H1 (cell line): Measurements from ENCODE around the gene CNGB1. TPM values are rescaled to one million over a fixed set of nuclear protein-coding genes. Genes with fewer than 3 reads are reported as not detected.

Experiments
- CTCF ChIA-PET: fragments of 300-600 bp; sonication (Branson Sonifier 250); formaldehyde crosslinking; loops from one replicate; lab custom pipeline; 2021; ENCODE audit not compliant: partially characterized antibody; lab: Charles Lee
- POLR2A ChIA-PET: fragments of 300-600 bp; sonication (Branson Sonifier 250); formaldehyde crosslinking; loops from one replicate; lab custom pipeline; 2021; ENCODE audit warnings: inconsistent platforms; ENCODE audit not compliant: partially characterized antibody; lab: Charles Lee
- DNase-seq, 2 experiments: peaks; one replicate each; pipeline versions ENCODE4 v3.0.0 to v3.0.0-alpha.2; 2010 to 2022; ENCODE audit warnings: low spot score in 2 of 2, low read depth in 1 of 2, mixed read lengths in 1 of 2
- FAIRE-seq: peaks from 2 replicates; lab custom pipeline; 2011; peaks lifted over from hg19 to GRCh38; lab: Jason Lieb, UNC
- H2AFZ ChIP-seq: 2 replicates; pipeline ENCODE4 v1.8.1; 2012; ENCODE audit warnings: low read length, inconsistent platforms
- H2AK5ac ChIP-seq: 2 replicates; pipeline ENCODE4 v1.6.1; 2013; ENCODE audit warnings: low read depth, low read length
- H2BK120ac ChIP-seq: replicated peaks from 2 replicates; pipeline ENCODE3; 2013; ENCODE audit warnings: low read depth, low read length, inconsistent platforms
- H2BK12ac ChIP-seq: 2 replicates; pipeline ENCODE4 v1.6.1; 2013; ENCODE audit warnings: low read depth, low read length
- H2BK15ac ChIP-seq: 2 replicates; pipeline ENCODE4 v1.6.1; 2013; ENCODE audit warnings: low read length
- H2BK20ac ChIP-seq: 2 replicates; pipeline ENCODE4 v1.6.1; 2013; ENCODE audit warnings: low read length
- H2BK5ac ChIP-seq: 2 replicates; pipeline ENCODE4 v1.6.1; 2013; ENCODE audit warnings: low read depth, low read length
- H3K14ac ChIP-seq: 2 replicates; pipeline ENCODE4 v1.6.1; 2013; ENCODE audit warnings: inconsistent platforms; ENCODE audit not compliant: insufficient read length
- H3K18ac ChIP-seq: 2 replicates; pipeline ENCODE4 v1.6.1; 2013; ENCODE audit warnings: low read length; ENCODE audit errors: extremely low read depth
- H3K23ac ChIP-seq: 2 replicates; pipeline ENCODE4 v1.6.1; 2013; ENCODE audit warnings: inconsistent platforms; ENCODE audit not compliant: insufficient read length
- H3K23me2 ChIP-seq: 2 replicates; pipeline ENCODE4 v1.6.1; 2013; ENCODE audit warnings: low read depth, low read length
- H3K27ac ChIP-seq: 2 replicates; pipeline ENCODE4 v1.6.1; 2011; ENCODE audit warnings: low read depth, low read length, inconsistent platforms
- H3K27me3 ChIP-seq, 4 experiments: replicated peaks in 1 of 4; 1 replicate in 1 of 4; 2 replicates in 3 of 4; pipeline versions ENCODE4 v1.6.1 to v1.8.1; 2011 to 2013; ENCODE audit warnings: low read length in 3 of 4, mild to moderate bottlenecking in 3 of 4, inconsistent platforms in 2 of 4, mixed read lengths in 2 of 4, moderate library complexity in 1 of 4; ENCODE audit not compliant: control insufficient read depth in 3 of 4, insufficient read depth in 3 of 4; ENCODE audit errors: extremely low read depth in 1 of 4
- H3K36me3 ChIP-seq, 4 experiments: 2 replicates each; pipeline versions ENCODE4 v1.6.1 to v1.8.1; 2011 to 2013; ENCODE audit warnings: mild to moderate bottlenecking in 4 of 4, low read length in 3 of 4, moderate library complexity in 2 of 4, control low read depth in 1 of 4, inconsistent platforms in 1 of 4; ENCODE audit not compliant: insufficient read depth in 4 of 4, control insufficient read depth in 2 of 4
- H3K4ac ChIP-seq: replicated peaks from 2 replicates; pipeline ENCODE3; 2013; ENCODE audit warnings: low read length, low read depth, mixed read lengths, inconsistent platforms; ENCODE audit not compliant: insufficient read length
- H3K4me1 ChIP-seq, 4 experiments: replicated peaks in 1 of 4; 1 replicate in 1 of 4; 2 replicates in 3 of 4; pipeline versions ENCODE4 v1.6.1 to v1.8.1; 2011 to 2013; ENCODE audit warnings: low read length in 3 of 4, inconsistent platforms in 2 of 4, mixed read lengths in 1 of 4; ENCODE audit not compliant: insufficient read depth in 4 of 4, control insufficient read depth in 3 of 4
- H3K4me2 ChIP-seq, 2 experiments: 2 replicates each; pipeline versions ENCODE4 v1.6.1 to v1.8.1; 2011 to 2013; ENCODE audit warnings: low read depth in 2 of 2, low read length in 2 of 2, control low read depth in 1 of 2, inconsistent platforms in 1 of 2, mild to moderate bottlenecking in 1 of 2; ENCODE audit not compliant: insufficient read depth in 1 of 2
- H3K4me3 ChIP-seq, 4 experiments: fragments of 200-600, 300-600 bp in 1 of 4; sonication (generic), shearing (Covaris generic), sonication (Bioruptor Twin) in 1 of 4; 2 replicates each; pipeline versions ENCODE4 v1.5.1 to v1.8.1; 2011 to 2016; ENCODE audit warnings: low read length in 4 of 4, low read depth in 3 of 4, control low read depth in 2 of 4, inconsistent platforms in 2 of 4, mild to moderate bottlenecking in 2 of 4, mixed read lengths in 1 of 4, moderate library complexity in 1 of 4; ENCODE audit not compliant: insufficient read depth in 2 of 4; ENCODE audit errors: extremely low read depth in 1 of 4
- H3K56ac ChIP-seq: replicated peaks from 2 replicates; pipeline ENCODE3; 2013; ENCODE audit warnings: low read depth, mild to moderate bottlenecking, mixed read lengths, low read length, inconsistent platforms; ENCODE audit not compliant: insufficient read length
- H3K79me1 ChIP-seq: 2 replicates; pipeline ENCODE4 v1.6.1; 2013; ENCODE audit warnings: low read depth, low read length, control low read depth
- H3K79me2 ChIP-seq, 2 experiments: 2 replicates each; pipeline versions ENCODE4 v1.6.1 to v1.8.1; 2012 to 2013; ENCODE audit warnings: low read length in 2 of 2, mild to moderate bottlenecking in 2 of 2, inconsistent platforms in 1 of 2; ENCODE audit not compliant: insufficient read depth in 2 of 2, control insufficient read depth in 1 of 2
- H3K9ac ChIP-seq, 4 experiments: replicated peaks in 1 of 4; 1 replicate in 1 of 4; 2 replicates in 3 of 4; pipeline versions ENCODE4 v1.6.1 to v1.8.1; 2011 to 2013; ENCODE audit warnings: low read depth in 3 of 4, low read length in 3 of 4, control low read depth in 2 of 4, mild to moderate bottlenecking in 2 of 4, moderate library complexity in 2 of 4, inconsistent platforms in 1 of 4; ENCODE audit errors: extremely low read depth in 1 of 4
- H3K9me3 ChIP-seq, 2 experiments: 2 replicates each; pipeline versions ENCODE4 v1.6.1 to v1.8.1; 2012 to 2013; ENCODE audit warnings: mild to moderate bottlenecking in 2 of 2, moderate library complexity in 2 of 2, control low read depth in 1 of 2, inconsistent platforms in 1 of 2, low read depth in 1 of 2, low read length in 1 of 2, mixed read lengths in 1 of 2; ENCODE audit not compliant: insufficient read depth in 2 of 2
- H4K20me1 ChIP-seq, 2 experiments: replicated peaks in 1 of 2; 2 replicates each; pipeline versions ENCODE3 to v1.8.1; 2011 to 2013; ENCODE audit warnings: inconsistent platforms in 2 of 2, low read length in 2 of 2, mild to moderate bottlenecking in 1 of 2; ENCODE audit not compliant: insufficient read depth in 2 of 2, control insufficient read depth in 1 of 2
- H4K5ac ChIP-seq: 2 replicates; pipeline ENCODE4 v1.6.1; 2013; ENCODE audit warnings: low read length, low read depth, mixed read lengths, inconsistent platforms; ENCODE audit not compliant: insufficient read length
- H4K8ac ChIP-seq: 2 replicates; pipeline ENCODE4 v1.8.0; 2013; ENCODE audit warnings: mild to moderate bottlenecking, moderate library complexity, low read length, inconsistent platforms; ENCODE audit not compliant: insufficient read depth; ENCODE audit errors: extremely low read depth
- H4K91ac ChIP-seq: replicated peaks from 2 replicates; pipeline ENCODE3; 2013; ENCODE audit warnings: low read length, mixed read lengths, inconsistent platforms; ENCODE audit not compliant: insufficient read length
- CBX8 ChIP-seq: fragments of 300-800, 300-1000 bp; sonication (generic); IDR thresholded peaks from 2 replicates; pipeline ENCODE4 v1.7.1; 2016; ENCODE audit warnings: low read depth, low read length, borderline replicate concordance
- CHD2 ChIP-seq: IDR thresholded peaks from 2 replicates; pipeline ENCODE4 v1.6.1; 2012; ENCODE audit warnings: low read length, improper control_type of control experiment
- CREB1 ChIP-seq: IDR thresholded peaks from 2 replicates; pipeline ENCODE4 v1.6.1; 2012; ENCODE audit warnings: inconsistent platforms
- KDM5A ChIP-seq: fragments of 200-600 bp; IDR thresholded peaks from 2 replicates; pipeline ENCODE4 v1.7.1; 2012; ENCODE audit warnings: mild to moderate bottlenecking, low read length, inconsistent platforms, mixed read lengths
- RNF2 ChIP-seq: fragments of 200-900, 300-1000 bp; sonication (generic); IDR thresholded peaks from 2 replicates; pipeline ENCODE4 v1.7.1; 2016; ENCODE audit warnings: borderline replicate concordance, low read depth, mild to moderate bottlenecking, antibody characterized with exemption, low read length; ENCODE audit not compliant: poor library complexity, severe bottlenecking; ENCODE audit errors: missing control alignments
- TAF7 ChIP-seq: optimal IDR thresholded peaks from 2 replicates; pipeline ENCODE3; 2011; ENCODE audit warnings: low read depth, mild to moderate bottlenecking, inconsistent platforms, low read length, moderate library complexity, borderline replicate concordance
- TCF12 ChIP-seq: IDR thresholded peaks from 2 replicates; pipeline ENCODE4 v1.6.1; 2011; ENCODE audit warnings: low read depth, mild to moderate bottlenecking, low read length
- WGBS, 2 experiments: shearing (Covaris generic) in 1 of 2; methylation state at CpG; one replicate each; pipeline versions ENCODE4 v1.1.6 to v1.1.7; 2013 to 2015; ENCODE audit warnings: low lambda C conversion rate in 2 of 2, mixed read lengths in 2 of 2, inconsistent platforms in 1 of 2, low coverage in 1 of 2, missing lambda C conversion rate in 1 of 2; ENCODE audit not compliant: insufficient replicate concordance in 2 of 2, insufficient coverage in 1 of 2, insufficient read length in 1 of 2; ENCODE audit errors: extremely low coverage in 1 of 2, missing lambda C conversion rate in 1 of 2; 5-methylcytosine and 5-hydroxymethylcytosine counted together
- polyA plus RNA-seq, 7 experiments: library from polyadenylated mRNA; depleted of rRNA in 3 of 7; stranded (reverse) in 5 of 7; unstranded in 2 of 7; fragments of >200 nt in 5 of 7; fragments of 200-250 nt in 2 of 7; gene quantifications; 1 replicate in 5 of 7; 2 replicates in 1 of 7; 4 replicates in 1 of 7; pipeline versions ENCODE4 v1.2.1 to v1.2.3, GENCODE V29; 2011 to 2013; ENCODE audit warnings: missing spikeins in 2 of 7, mixed read lengths in 2 of 7
- total RNA-seq: library from RNA; stranded (reverse); fragmentation: NEBNext Ultra II Directional; extraction: Animal tissue kit (Norgen Biotek cat#: 25700); gene quantifications from 2 replicates; pipeline ENCODE4 v1.2.1, GENCODE V29; 2021
- TF ChIP-seq, protein P1 (sequence below): IDR thresholded peaks from 2 replicates; pipeline ENCODE4 v1.6.1; 2011; ENCODE audit warnings: low read length, improper control_type of control experiment
- TF ChIP-seq, protein P2 (sequence below): IDR thresholded peaks from 2 replicates; pipeline ENCODE4 v1.6.1; 2012; ENCODE audit warnings: inconsistent platforms

Gene CNGB1
- total and polyA plus RNA-seq, 2 of the 8 experiments (the other 6 are each of a cell fraction or from before 2014, with no cell fraction given) = not detected

DNA sequence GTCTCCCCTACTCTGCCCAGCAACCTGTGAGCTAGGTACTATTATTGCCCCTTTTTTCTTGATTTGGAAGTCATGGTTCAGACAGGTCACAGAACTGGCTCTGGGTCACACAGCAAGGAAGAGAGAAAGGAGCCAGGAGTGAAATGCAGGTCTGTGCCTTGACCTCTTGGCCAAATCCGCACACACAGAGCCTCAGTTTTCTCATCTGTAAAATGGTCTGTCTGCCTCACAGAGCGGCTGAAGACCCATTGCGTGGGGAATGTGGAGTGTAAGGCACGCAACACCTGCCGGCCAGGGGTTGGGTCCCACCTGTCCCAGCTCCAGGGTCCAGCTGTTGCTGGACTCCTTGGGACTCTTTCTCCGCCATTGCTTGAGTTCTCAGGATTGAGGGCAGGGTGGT, 32.4 kb downstream of the CNGB1 start:
- Histone ChIP-seq H3K14ac (no peak overlapping the region), H4K5ac (no peak overlapping the region), H3K23me2 (no peaks in the 10 kb centered on the region), H3K9ac (no peak overlapping the region), H2BK5ac (no peak overlapping the region), H3K9me3 (no peaks in the 10 kb centered on the region), H3K23ac (no peak overlapping the region), H2AFZ (no peak overlapping the region), H3K79me2 (no peaks in the 10 kb centered on the region), H3K27me3 (no peaks in the 10 kb centered on the region), H3K79me1 (no peaks in the 10 kb centered on the region), H3K56ac (no peak overlapping the region), H3K36me3 (no peaks in the 10 kb centered on the region), H4K8ac (no peak overlapping the region), H3K18ac (no peak overlapping the region), H2BK15ac (no peak overlapping the region), H2BK20ac (no peak overlapping the region), H3K4me3 (no peak overlapping the region), H4K20me1 (no peaks in the 10 kb centered on the region), H3K4ac (no peak overlapping the region), H2BK12ac (0 out of 2 replicates have a peak overlapping the region, but pooled peaks have one; percentile 2), H3K27ac (no peak overlapping the region), H4K91ac (no peak overlapping the region), H2AK5ac (no peak overlapping the region), H3K4me2 (no peak overlapping the region), H2BK120ac (no peak overlapping the region), H3K4me1 (no peaks in the 10 kb centered on the region)
- 89% methylated on average over 6 of the region's 6 CpGs; no CpG with 5 or more reads in 1 of the 2 experiments for WGBS, 2 experiments
- POLR2A ChIA-PET = no interaction called here
- CTCF ChIA-PET = interaction anchor here (1.0 to 3.2 kb wide), 6 partner anchors 10 to 81 kb away, joined by 3 to 13 read pairs (median 4); partner anchors contain the start of gene USB1
- DNase-seq (no peak), FAIRE-seq (no peak)
- no peak for TF ChIP-seq TCF12
- TF ChIP-seq TAF7 = no peak
- TF ChIP-seq, protein P1, sequence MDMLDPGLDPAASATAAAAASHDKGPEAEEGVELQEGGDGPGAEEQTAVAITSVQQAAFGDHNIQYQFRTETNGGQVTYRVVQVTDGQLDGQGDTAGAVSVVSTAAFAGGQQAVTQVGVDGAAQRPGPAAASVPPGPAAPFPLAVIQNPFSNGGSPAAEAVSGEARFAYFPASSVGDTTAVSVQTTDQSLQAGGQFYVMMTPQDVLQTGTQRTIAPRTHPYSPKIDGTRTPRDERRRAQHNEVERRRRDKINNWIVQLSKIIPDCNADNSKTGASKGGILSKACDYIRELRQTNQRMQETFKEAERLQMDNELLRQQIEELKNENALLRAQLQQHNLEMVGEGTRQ = no peak
- no peak for TF ChIP-seq CREB1
- TF ChIP-seq, protein P2, sequence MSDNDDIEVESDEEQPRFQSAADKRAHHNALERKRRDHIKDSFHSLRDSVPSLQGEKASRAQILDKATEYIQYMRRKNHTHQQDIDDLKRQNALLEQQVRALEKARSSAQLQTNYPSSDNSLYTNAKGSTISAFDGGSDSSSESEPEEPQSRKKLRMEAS = no peak
- no peak for TF ChIP-seq KDM5A
- TF ChIP-seq CHD2 = no peak
- no peak for TF ChIP-seq RNF2
- TF ChIP-seq CBX8 = no peak
